HepG2 (cell line): Measurements from ENCODE around the gene KCTD15. TPM values are rescaled to one million over a fixed set of nuclear protein-coding genes. Genes with fewer than 3 reads are reported as not detected.

ENCODE experiments used
- BRCA1 ChIP-seq: sonication (generic); formaldehyde crosslinking; IDR thresholded peaks from 2 replicates; pipeline ENCODE4 v1.4.0; 2020; ENCODE audit warnings: missing genetic modification reagents
- GPBP1L1 ChIP-seq: sonication (generic); formaldehyde crosslinking; IDR thresholded peaks from 2 replicates; pipeline ENCODE4 v1.5.0; 2020; ENCODE audit warnings: mild to moderate bottlenecking, missing genetic modification reagents
- HMGXB3 ChIP-seq: sonication (generic); formaldehyde crosslinking; IDR thresholded peaks from 2 replicates; pipeline ENCODE4 v1.4.0; 2020; ENCODE audit warnings: missing genetic modification reagents, borderline replicate concordance
- KAT8 ChIP-seq: IDR thresholded peaks from 2 replicates; pipeline ENCODE4 v1.6.1; 2016; ENCODE audit warnings: missing genetic modification reagents, missing compliant biosample characterization
- KDM5A ChIP-seq: fragments of 200-600 bp; sonication (generic); IDR thresholded peaks from 2 replicates; pipeline ENCODE4 v1.7.0; 2018; ENCODE audit warnings: antibody characterized with exemption, mild to moderate bottlenecking, low read length, borderline replicate concordance
- PBX3 ChIP-seq: sonication (generic); formaldehyde crosslinking; IDR thresholded peaks from 2 replicates; pipeline ENCODE4 v1.8.1; 2023; ENCODE audit warnings: missing genetic modification reagents, inconsistent platforms, borderline replicate concordance
- RBAK ChIP-seq: sonication (generic); formaldehyde crosslinking; IDR thresholded peaks from 2 replicates; pipeline ENCODE4 v1.5.1; 2020; ENCODE audit warnings: mild to moderate bottlenecking, missing genetic modification reagents
- RORA ChIP-seq: sonication (generic); formaldehyde crosslinking; IDR thresholded peaks from 2 replicates; pipeline ENCODE4 v1.5.0; 2020; ENCODE audit warnings: mild to moderate bottlenecking, missing genetic modification reagents, moderate library complexity
- SETDB1 ChIP-seq: sonication (generic); formaldehyde crosslinking; IDR thresholded peaks from 2 replicates; pipeline ENCODE4 v1.5.1; 2020; ENCODE audit warnings: missing genetic modification reagents, mild to moderate bottlenecking, borderline replicate concordance
- STAG1 ChIP-seq: sonication (generic); formaldehyde crosslinking; IDR thresholded peaks from 2 replicates; pipeline ENCODE4 v1.4.0; 2020; ENCODE audit warnings: missing genetic modification reagents
- TIGD3 ChIP-seq: sonication (generic); formaldehyde crosslinking; IDR thresholded peaks from 2 replicates; pipeline ENCODE4 v1.5.1; 2020; ENCODE audit warnings: mild to moderate bottlenecking, missing genetic modification reagents, borderline replicate concordance
- TMF1 ChIP-seq: sonication (generic); formaldehyde crosslinking; IDR thresholded peaks from 2 replicates; pipeline ENCODE4 v1.8.1; 2022; ENCODE audit warnings: low read depth, missing genetic modification reagents
- ZBTB21 ChIP-seq: sonication (generic); formaldehyde crosslinking; IDR thresholded peaks from 2 replicates; pipeline ENCODE4 v1.4.0; 2020; ENCODE audit warnings: missing genetic modification reagents
- ZNF264 ChIP-seq: sonication (generic); formaldehyde crosslinking; IDR thresholded peaks from 2 replicates; pipeline ENCODE4 v1.4.0; 2020; ENCODE audit warnings: missing genetic modification reagents
- ZNF367 ChIP-seq: sonication (generic); formaldehyde crosslinking; IDR thresholded peaks from 2 replicates; pipeline ENCODE4 v1.4.0; 2020; ENCODE audit warnings: missing genetic modification reagents, borderline replicate concordance
- ZNF460 ChIP-seq: sonication (generic); formaldehyde crosslinking; IDR thresholded peaks from 2 replicates; pipeline ENCODE4 v1.5.1; 2020; ENCODE audit warnings: missing genetic modification reagents, mild to moderate bottlenecking, borderline replicate concordance
- ZNF597 ChIP-seq: sonication (generic); formaldehyde crosslinking; IDR thresholded peaks from 2 replicates; pipeline ENCODE4 v1.5.0; 2020; ENCODE audit warnings: missing genetic modification reagents
- ZNF652 ChIP-seq: IDR thresholded peaks from 2 replicates; pipeline ENCODE4 v1.6.1; 2016; ENCODE audit warnings: low read depth, borderline replicate concordance
- ZNF879 ChIP-seq: sonication (generic); formaldehyde crosslinking; IDR thresholded peaks from 2 replicates; pipeline ENCODE4 v1.8.1; 2023; ENCODE audit warnings: missing genetic modification reagents
- ZNF891 ChIP-seq: sonication (generic); formaldehyde crosslinking; IDR thresholded peaks from 2 replicates; pipeline ENCODE4 v1.5.0; 2020; ENCODE audit warnings: mild to moderate bottlenecking, missing genetic modification reagents
- polyA plus RNA-seq, 8 experiments: library from polyadenylated mRNA; depleted of rRNA in 3 of 8; stranded (reverse) in 7 of 8; unstranded in 1 of 8; fragments of >200 nt; fragmentation: Illumina TruSeq in 4 of 8; extraction: Trizol in 4 of 8; gene quantifications; 2 replicates each; pipeline versions ENCODE4 v1.2.1 to v1.2.3, GENCODE V29; 2011 to 2016; ENCODE audit warnings: low read depth in 4 of 8, missing spikeins in 1 of 8, mixed read lengths in 1 of 8; ENCODE audit not compliant: insufficient read depth in 1 of 8
- total RNA-seq, 5 experiments: library from RNA; depleted of rRNA; stranded (reverse); fragments of >200 nt; fragmentation: Illumina TruSeq; extraction: Trizol; gene quantifications; 2 replicates each; pipeline ENCODE4 v1.2.3, GENCODE V29; 2016; ENCODE audit warnings: low read depth in 1 of 5

The KCTD15 gene
- total and polyA plus RNA-seq, 2 of the 13 experiments (the other 11 are each of a cell fraction or from before 2014, with no cell fraction given) = 13.2 to 16.7 TPM

- TF ChIP-seq ZBTB21 (no peak), ZNF264 (no peak), ZNF460 (CRISPR knock-in tag) (no peak), GPBP1L1 (CRISPR knock-in tag) (no peak), ZNF891 (CRISPR knock-in tag) (no peak), ZNF652 (CRISPR knock-in tag) (no peak), HMGXB3 (CRISPR knock-in tag) (no peak), RBAK (CRISPR knock-in tag) (no peak), TIGD3 (CRISPR knock-in tag) (no peak), RORA (CRISPR knock-in tag) (no peak), KDM5A (no peak), ZNF879 (CRISPR knock-in tag) (no peak), TMF1 (CRISPR knock-in tag) (no peak), BRCA1 (CRISPR knock-in tag) (no peak), ZNF367 (CRISPR knock-in tag) (no peak), PBX3 (CRISPR knock-in tag) (no peak), SETDB1 (no peak), ZNF597 (CRISPR knock-in tag) (no peak), STAG1 (peak; percentile 25; the same call in 1 of the 2 replicates), KAT8 (CRISPR knock-in tag) (no peak)
Measured at GRCh38 chr19:33819880-33820781, 23.5 kb downstream of the KCTD15 start (continued).
